Measurements from ENCODE around the gene ZC3H8. TPM values are rescaled to one million over a fixed set of nuclear protein-coding genes. Genes with fewer than 3 reads are reported as not detected.

The ZC3H8 gene
- total RNA-seq, 2 experiments from 2014 or later = 15.5 to 18.7 TPM

Other genes starting within 250 kb of the ZC3H8 start
- 10 to 100 TPM; 10.5 to 12.0 TPM for gene TMEM87B, start 199.8 kb downstream of the ZC3H8 start, total RNA-seq
- 10 to 100 TPM; 34.5 to 39.0 TPM for gene FBLN7, start 116.7 kb downstream of the ZC3H8 start, total RNA-seq
- 10 to 100 TPM; 18.5 to 18.7 TPM for gene ZC3H6, start 20.6 kb upstream of the ZC3H8 start, total RNA-seq
- gene RGPD8, start 178.6 kb upstream of the ZC3H8 start, total RNA-seq = 10 to 100 TPM; 12.5 to 13.0 TPM
- 10 to 100 TPM; 20.2 to 21.3 TPM for gene TTL, start 227.1 kb upstream of the ZC3H8 start, total RNA-seq